T-helper 2 cell treated with Interferon-gamma antibody and Interleukin-4, amounts not matched to agents 100 ng/mL and 5 ng/mL, for 36 hours (primary cell): ENCODE measurements around the gene AFF3. TPM values are rescaled to one million over a fixed set of nuclear protein-coding genes. Genes with fewer than 3 reads are reported as not detected.

ENCODE experiments used
- intact Hi-C: fragments of 100-400 bp; cut with micrococcal nuclease; formaldehyde crosslinking; loops from one replicate; pipeline ENCODE4 v1.15.1; 2023
- total RNA-seq: library from RNA; stranded (reverse); gene quantifications from 2 replicates; pipeline ENCODE4 v1.2.3, GENCODE V29; 2022

AFF3 gene
- total RNA-seq, 1 donor from 2014 or later: 6.0 TPM

GRCh38 chr2:100071335-100072043 is 70.9 kb downstream of the AFF3 start:
- intact Hi-C loops: no loop called here

GRCh38 chr2:100070078-100070477 is 72.3 kb downstream of the AFF3 start:
- intact Hi-C loops: no loop called here

- intact Hi-C loops: no loop called here
Measured at GRCh38 chr2:100068395-100068794, 74.0 kb downstream of the AFF3 start.

GRCh38 chr2:100067784-100068183 is 74.6 kb downstream of the AFF3 start:
- intact Hi-C loops: no loop called here

GRCh38 chr2:100066856-100067255 is 75.5 kb downstream of the AFF3 start:
- intact Hi-C loops: no loop called here

GRCh38 chr2:100066246-100066645 is 76.1 kb downstream of the AFF3 start:
- intact Hi-C loops: no loop called here

- intact Hi-C loops: no loop called here
Measured at GRCh38 chr2:100064592-100065428, 77.6 kb downstream of the AFF3 start.

- intact Hi-C loops: no loop called here
Measured at GRCh38 chr2:100064165-100064564, 78.2 kb downstream of the AFF3 start.

- intact Hi-C loops: no loop called here
Measured at GRCh38 chr2:100063459-100063953, 78.9 kb downstream of the AFF3 start.

GRCh38 chr2:100062336-100062735 is 80.1 kb downstream of the AFF3 start:
- intact Hi-C loops: no loop called here

- intact Hi-C loops: no loop called here
Measured at GRCh38 chr2:100060875-100061274, 81.5 kb downstream of the AFF3 start.

GRCh38 chr2:100059638-100060037 is 82.8 kb downstream of the AFF3 start:
- intact Hi-C loops: no loop called here

GRCh38 chr2:100057901-100058261 is 84.5 kb downstream of the AFF3 start:
- intact Hi-C loops: no loop called here

- intact Hi-C loops: no loop called here
Measured at GRCh38 chr2:100054426-100054825, 88.0 kb downstream of the AFF3 start.

GRCh38 chr2:100053087-100053885 is 89.1 kb downstream of the AFF3 start:
- intact Hi-C loops: no loop called here

- intact Hi-C loops: no loop called here
Measured at GRCh38 chr2:100052650-100053049, 89.7 kb downstream of the AFF3 start.

GRCh38 chr2:100051253-100051652 is 91.1 kb downstream of the AFF3 start:
- intact Hi-C loops: no loop called here

- intact Hi-C loops: no loop called here
Measured at GRCh38 chr2:100050685-100051084, 91.7 kb downstream of the AFF3 start.

- intact Hi-C loops: no loop called here
Measured at GRCh38 chr2:100046961-100047947, 95.1 kb downstream of the AFF3 start.

- intact Hi-C loops: no loop called here
Measured at GRCh38 chr2:100045000-100045399, 97.4 kb downstream of the AFF3 start.

GRCh38 chr2:100043891-100044255 is 98.5 kb downstream of the AFF3 start:
- intact Hi-C loops: no loop called here
